Gastroesophageal sphincter (tissue), 3 donors: ENCODE results near the gene CLSTN2.

Source experiments
- EP300 ChIP-seq: sonication (generic); formaldehyde crosslinking; IDR thresholded peaks from one replicate; pipeline ENCODE4 v1.6.1; 2017; ENCODE audit warnings: antibody characterized with exemption, mild to moderate bottlenecking
- POLR2A ChIP-seq, 2 donors: fragments of 450-650 bp; IDR thresholded peaks; one replicate each; pipeline ENCODE4 v1.6.1; 2017; ENCODE audit warnings: antibody characterized with exemption in 2 of 2, mild to moderate bottlenecking in 2 of 2, moderate library complexity in 1 of 2
- POLR2AphosphoS5 ChIP-seq: sonication (generic); formaldehyde crosslinking; IDR thresholded peaks from one replicate; pipeline ENCODE4 v1.6.1; 2017; ENCODE audit warnings: antibody characterized with exemption
- TF ChIP-seq, protein P1 (sequence below), 4 experiments: fragments of 200-600 bp in 2 of 4; fragments of 450-650 bp in 2 of 4; sonication (generic) in 1 of 4; IDR thresholded peaks; one replicate each; pipeline ENCODE4 v1.5.1; 2017 to 2019; ENCODE audit warnings: antibody characterized with exemption in 4 of 4, mild to moderate bottlenecking in 2 of 4, moderate library complexity in 2 of 4

DNA sequence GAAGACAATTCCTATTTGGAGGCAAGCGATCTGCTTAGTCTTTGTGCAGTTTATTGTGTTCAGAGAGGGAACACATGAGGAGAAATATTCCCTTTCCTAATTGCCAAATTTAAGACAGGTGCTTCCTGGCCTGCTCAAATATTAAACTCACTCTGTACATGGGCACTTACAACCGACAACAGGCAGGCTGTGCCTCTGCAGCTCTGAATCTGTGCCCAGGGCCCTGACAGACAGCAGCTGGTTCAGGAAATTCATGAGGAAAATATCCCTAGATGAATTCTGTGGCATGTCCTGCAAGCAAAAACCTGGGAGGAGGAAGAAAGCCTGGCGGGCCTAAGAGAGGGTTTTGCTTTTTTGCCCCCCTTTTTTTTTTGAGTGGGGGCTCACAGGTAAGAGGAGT lies 573.6 kb downstream of the CLSTN2 start:
- TF ChIP-seq, protein P1, sequence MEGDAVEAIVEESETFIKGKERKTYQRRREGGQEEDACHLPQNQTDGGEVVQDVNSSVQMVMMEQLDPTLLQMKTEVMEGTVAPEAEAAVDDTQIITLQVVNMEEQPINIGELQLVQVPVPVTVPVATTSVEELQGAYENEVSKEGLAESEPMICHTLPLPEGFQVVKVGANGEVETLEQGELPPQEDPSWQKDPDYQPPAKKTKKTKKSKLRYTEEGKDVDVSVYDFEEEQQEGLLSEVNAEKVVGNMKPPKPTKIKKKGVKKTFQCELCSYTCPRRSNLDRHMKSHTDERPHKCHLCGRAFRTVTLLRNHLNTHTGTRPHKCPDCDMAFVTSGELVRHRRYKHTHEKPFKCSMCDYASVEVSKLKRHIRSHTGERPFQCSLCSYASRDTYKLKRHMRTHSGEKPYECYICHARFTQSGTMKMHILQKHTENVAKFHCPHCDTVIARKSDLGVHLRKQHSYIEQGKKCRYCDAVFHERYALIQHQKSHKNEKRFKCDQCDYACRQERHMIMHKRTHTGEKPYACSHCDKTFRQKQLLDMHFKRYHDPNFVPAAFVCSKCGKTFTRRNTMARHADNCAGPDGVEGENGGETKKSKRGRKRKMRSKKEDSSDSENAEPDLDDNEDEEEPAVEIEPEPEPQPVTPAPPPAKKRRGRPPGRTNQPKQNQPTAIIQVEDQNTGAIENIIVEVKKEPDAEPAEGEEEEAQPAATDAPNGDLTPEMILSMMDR (IDR thresholded peaks at IDR 0.05), result no peak
- no peak for TF ChIP-seq POLR2A (IDR thresholded peaks at IDR 0.05)
- no peak for TF ChIP-seq POLR2AphosphoS5
- TF ChIP-seq EP300, result no peak
